HepG2 (cell line): Measurements from ENCODE around the gene PIP5KL1. TPM values are rescaled to one million over a fixed set of nuclear protein-coding genes. Genes with fewer than 3 reads are reported as not detected.

Experiments used
- ATAC-seq: fragments of 200-7000 bp; cut with Tn5 transposase; 3 replicates; pipeline ENCODE4 v1.9.1; 2020; ENCODE audit warnings: mild to moderate bottlenecking, moderate library complexity
- BruUV-seq: library from RNA; stranded (reverse); fragments of 400-500 nt; replicated peaks from 2 replicates; lab custom pipeline; 2021; lab: Mats Ljungman, UMichigan
- CTCF ChIA-PET: fragments of 300-600 bp; formaldehyde crosslinking; extraction: SDS; loops from one replicate; lab custom pipeline; 2021; ENCODE audit warnings: low total read pairs, inconsistent platforms, low intra/inter-chr PET ratio; lab: Yijun Ruan, JAX
- POLR2A ChIA-PET: fragments of 350-600 bp; sonication (Branson Sonifier 250); formaldehyde crosslinking; loops from one replicate; lab custom pipeline; 2020; ENCODE audit warnings: antibody characterized with exemption, inconsistent platforms; lab: Yijun Ruan, JAX
- DNase-seq: peaks from one replicate; pipeline ENCODE4 v3.0.0-alpha.2; 2015; ENCODE audit warnings: low spot score
- FAIRE-seq: peaks from 3 replicates; lab custom pipeline; 2011; peaks lifted over from hg19 to GRCh38; lab: Jason Lieb, UNC
- H2AFZ ChIP-seq: one replicate; pipeline ENCODE4 v1.6.1; 2011; ENCODE audit warnings: low read length, inconsistent platforms
- H3K27ac ChIP-seq: fragments of 300-600 bp; 3 replicates; pipeline ENCODE4 v1.8.0; 2011; ENCODE audit warnings: mixed run types, mild to moderate bottlenecking, mixed read lengths, low read length, inconsistent platforms; ENCODE audit not compliant: insufficient read depth; ENCODE audit errors: extremely low read length
- H3K27me3 ChIP-seq, 2 experiments: fragments of 200-600 bp in 1 of 2; 2 replicates in 1 of 2; 3 replicates in 1 of 2; pipeline versions ENCODE4 v1.6.0 to v1.8.0; 2011; ENCODE audit warnings: low read length in 2 of 2, mild to moderate bottlenecking in 2 of 2, moderate library complexity in 2 of 2, inconsistent platforms in 1 of 2; ENCODE audit not compliant: insufficient read depth in 2 of 2, control insufficient read depth in 1 of 2
- H3K36me3 ChIP-seq, 2 experiments: fragments of 200-600 bp in 1 of 2; replicated peaks in 1 of 2; 2 replicates in 1 of 2; 3 replicates in 1 of 2; pipeline versions ENCODE4 v1.5.1 to v1.8.0; 2011; ENCODE audit warnings: low read length in 2 of 2, inconsistent platforms in 1 of 2; ENCODE audit not compliant: insufficient read depth in 2 of 2, control insufficient read depth in 1 of 2
- H3K4me1 ChIP-seq: 2 replicates; pipeline ENCODE4 v1.5.1; 2012; ENCODE audit warnings: low read length, inconsistent platforms; ENCODE audit not compliant: insufficient read depth
- H3K4me2 ChIP-seq: 2 replicates; pipeline ENCODE4 v1.6.0; 2011; ENCODE audit warnings: low read depth, low read length, inconsistent platforms
- H3K4me3 ChIP-seq, 3 experiments: fragments of 200-600 bp in 1 of 3; sonication (generic), shearing (Covaris generic) in 1 of 3; replicated peaks in 1 of 3; 2 replicates each; pipeline ENCODE4 v1.5.1; 2011 to 2016; ENCODE audit warnings: low read length in 3 of 3, inconsistent platforms in 2 of 3, low read depth in 2 of 3, mild to moderate bottlenecking in 2 of 3, control low read depth in 1 of 3, mixed read lengths in 1 of 3; ENCODE audit not compliant: insufficient read depth in 1 of 3
- H3K79me2 ChIP-seq: one replicate; pipeline ENCODE4 v1.6.1; 2011; ENCODE audit warnings: low read length, inconsistent platforms; ENCODE audit not compliant: insufficient read depth
- H3K9ac ChIP-seq: 2 replicates; pipeline ENCODE4 v1.6.0; 2011; ENCODE audit warnings: mild to moderate bottlenecking, low read depth, low read length, inconsistent platforms; ENCODE audit not compliant: insufficient read depth
- H3K9me3 ChIP-seq: 2 replicates; pipeline ENCODE4 v1.5.1; 2012; ENCODE audit warnings: mild to moderate bottlenecking, low read length
- H4K20me1 ChIP-seq: 2 replicates; pipeline ENCODE4 v1.6.0; 2011; ENCODE audit warnings: inconsistent platforms, mild to moderate bottlenecking, low read length, moderate library complexity; ENCODE audit not compliant: insufficient read depth
- CBFB ChIP-seq: sonication (generic); formaldehyde crosslinking; IDR thresholded peaks from 2 replicates; pipeline ENCODE4 v1.4.0; 2020; ENCODE audit warnings: missing genetic modification reagents
- JUNB ChIP-seq: sonication (generic); formaldehyde crosslinking; IDR thresholded peaks from 2 replicates; pipeline ENCODE4 v1.8.0; 2022; ENCODE audit warnings: missing genetic modification reagents, mild to moderate bottlenecking, borderline replicate concordance
- MAX ChIP-seq: IDR thresholded peaks from 2 replicates; pipeline ENCODE4 v1.6.1; 2012; ENCODE audit warnings: inconsistent platforms
- MIER3 ChIP-seq: IDR thresholded peaks from 2 replicates; pipeline ENCODE4 v1.6.1; 2016; ENCODE audit warnings: missing compliant biosample characterization, borderline replicate concordance
- MXI1 ChIP-seq: IDR thresholded peaks from 3 replicates; pipeline ENCODE4 v1.6.1; 2012; ENCODE audit warnings: low read depth, low read length, inconsistent platforms, borderline replicate concordance
- NR0B2 ChIP-seq: sonication (generic); formaldehyde crosslinking; IDR thresholded peaks from 2 replicates; pipeline ENCODE4 v1.4.0; 2020; ENCODE audit warnings: mild to moderate bottlenecking, missing genetic modification reagents
- SKIL ChIP-seq: sonication (generic); formaldehyde crosslinking; IDR thresholded peaks from 2 replicates; pipeline ENCODE4 v1.8.0; 2022; ENCODE audit warnings: missing genetic modification reagents, mild to moderate bottlenecking, moderate library complexity, borderline replicate concordance
- TCF7L2 ChIP-seq: IDR thresholded peaks from 2 replicates; pipeline ENCODE4 v1.6.1; 2011; ENCODE audit warnings: mild to moderate bottlenecking, low read depth, low read length, moderate library complexity
- ZNF777 ChIP-seq: sonication (generic); formaldehyde crosslinking; IDR thresholded peaks from 2 replicates; pipeline ENCODE4 v1.4.0; 2020; ENCODE audit warnings: missing genetic modification reagents
- WGBS: methylation state at CpG from one replicate; pipeline ENCODE4 v1.1.6; 2017; ENCODE audit warnings: low lambda C conversion rate; 5-methylcytosine and 5-hydroxymethylcytosine counted together
- in situ Hi-C: cut with HindIII; loops from 2 replicates; pipeline ENCODE4 v1.10.0; 2017; ENCODE audit warnings: low pct_unique_long_range_greater_than_20kb; ENCODE audit not compliant: extremely low pct_ligation_motif_present
- intact Hi-C: fragments of 100-400 bp; cut with micrococcal nuclease; formaldehyde crosslinking; loops from one replicate; pipeline ENCODE4 v1.10.0; 2022; ENCODE audit not compliant: unreplicated experiment
- polyA plus RNA-seq, 8 experiments: library from polyadenylated mRNA; depleted of rRNA in 3 of 8; stranded (reverse) in 7 of 8; unstranded in 1 of 8; fragments of >200 nt; fragmentation: Illumina TruSeq in 4 of 8; extraction: Trizol in 4 of 8; gene quantifications; 2 replicates each; pipeline versions ENCODE4 v1.2.1 to v1.2.3, GENCODE V29; 2011 to 2016; ENCODE audit warnings: low read depth in 4 of 8, missing spikeins in 1 of 8, mixed read lengths in 1 of 8; ENCODE audit not compliant: insufficient read depth in 1 of 8
- total RNA-seq, 5 experiments: library from RNA; depleted of rRNA; stranded (reverse); fragments of >200 nt; fragmentation: Illumina TruSeq; extraction: Trizol; gene quantifications; 2 replicates each; pipeline ENCODE4 v1.2.3, GENCODE V29; 2016; ENCODE audit warnings: low read depth in 1 of 5
- TF ChIP-seq, protein P1 (sequence below): sonication (generic); formaldehyde crosslinking; IDR thresholded peaks from 2 replicates; pipeline ENCODE4 v1.5.0; 2020; ENCODE audit warnings: mild to moderate bottlenecking, missing genetic modification reagents, borderline replicate concordance

PIP5KL1 gene
- total and polyA plus RNA-seq, 2 of the 13 experiments (the other 11 are each of a cell fraction or from before 2014, with no cell fraction given) = 0.20 to 0.49 TPM

GRCh38 chr9:127903557-127904475, 26.8 kb downstream of the PIP5KL1 start:
- Histone ChIP-seq H3K9ac (peak overlapping the region; percentile 39; the same call in 1 of the 2 replicates), H3K27me3 (no peaks in the 10 kb centered on the region), H2AFZ (no peak overlapping the region), H3K9me3 (no peaks in the 10 kb centered on the region), H3K4me2 (peak overlapping the region; percentile 74), H3K4me1 (peaks cover 48% of the 10 kb centered on the region), H3K36me3 (no peaks in the 10 kb centered on the region; a peak in 1 of 5 replicates), H4K20me1 (no peaks in the 10 kb centered on the region), H3K4me3 (peak overlapping the region; percentile 44 to 62 (median 48)), H3K27ac (no peak overlapping the region), H3K79me2 (no peaks in the 10 kb centered on the region)
- intact Hi-C loops (loop anchor here (2.0 kb wide), 1 partner anchor 13 kb away; the partner anchor contains the start of gene ST6GALNAC4), in situ Hi-C loops (no loop called here)
- WGBS = 10% methylated on average over 15 of the region's 17 CpGs
- ChIA-PET CTCF (no interaction called here), POLR2A (interaction anchor here (0.6 to 4.5 kb wide), 8 partner anchors 9 to 175 kb away, joined by 3 to 78 read pairs (median 4); partner anchors contain the start of gene ST6GALNAC4)
- BruUV-seq = TSS peak; percentile 37
- ATAC-seq = peak; percentile 67
- DNase-seq = peak; percentile 87
- FAIRE-seq = peak; percentile 67
- peak; percentile 62; the same call in 1 of the 3 replicates for TF ChIP-seq MXI1
- TF ChIP-seq ZNF777 (CRISPR knock-in tag) = 0 out of 2 replicates have a peak, but pooled peaks have one; percentile 36
- no peak for TF ChIP-seq JUNB
- TF ChIP-seq TCF7L2 = no peak
- no peak for TF ChIP-seq CBFB
- TF ChIP-seq, protein P1, sequence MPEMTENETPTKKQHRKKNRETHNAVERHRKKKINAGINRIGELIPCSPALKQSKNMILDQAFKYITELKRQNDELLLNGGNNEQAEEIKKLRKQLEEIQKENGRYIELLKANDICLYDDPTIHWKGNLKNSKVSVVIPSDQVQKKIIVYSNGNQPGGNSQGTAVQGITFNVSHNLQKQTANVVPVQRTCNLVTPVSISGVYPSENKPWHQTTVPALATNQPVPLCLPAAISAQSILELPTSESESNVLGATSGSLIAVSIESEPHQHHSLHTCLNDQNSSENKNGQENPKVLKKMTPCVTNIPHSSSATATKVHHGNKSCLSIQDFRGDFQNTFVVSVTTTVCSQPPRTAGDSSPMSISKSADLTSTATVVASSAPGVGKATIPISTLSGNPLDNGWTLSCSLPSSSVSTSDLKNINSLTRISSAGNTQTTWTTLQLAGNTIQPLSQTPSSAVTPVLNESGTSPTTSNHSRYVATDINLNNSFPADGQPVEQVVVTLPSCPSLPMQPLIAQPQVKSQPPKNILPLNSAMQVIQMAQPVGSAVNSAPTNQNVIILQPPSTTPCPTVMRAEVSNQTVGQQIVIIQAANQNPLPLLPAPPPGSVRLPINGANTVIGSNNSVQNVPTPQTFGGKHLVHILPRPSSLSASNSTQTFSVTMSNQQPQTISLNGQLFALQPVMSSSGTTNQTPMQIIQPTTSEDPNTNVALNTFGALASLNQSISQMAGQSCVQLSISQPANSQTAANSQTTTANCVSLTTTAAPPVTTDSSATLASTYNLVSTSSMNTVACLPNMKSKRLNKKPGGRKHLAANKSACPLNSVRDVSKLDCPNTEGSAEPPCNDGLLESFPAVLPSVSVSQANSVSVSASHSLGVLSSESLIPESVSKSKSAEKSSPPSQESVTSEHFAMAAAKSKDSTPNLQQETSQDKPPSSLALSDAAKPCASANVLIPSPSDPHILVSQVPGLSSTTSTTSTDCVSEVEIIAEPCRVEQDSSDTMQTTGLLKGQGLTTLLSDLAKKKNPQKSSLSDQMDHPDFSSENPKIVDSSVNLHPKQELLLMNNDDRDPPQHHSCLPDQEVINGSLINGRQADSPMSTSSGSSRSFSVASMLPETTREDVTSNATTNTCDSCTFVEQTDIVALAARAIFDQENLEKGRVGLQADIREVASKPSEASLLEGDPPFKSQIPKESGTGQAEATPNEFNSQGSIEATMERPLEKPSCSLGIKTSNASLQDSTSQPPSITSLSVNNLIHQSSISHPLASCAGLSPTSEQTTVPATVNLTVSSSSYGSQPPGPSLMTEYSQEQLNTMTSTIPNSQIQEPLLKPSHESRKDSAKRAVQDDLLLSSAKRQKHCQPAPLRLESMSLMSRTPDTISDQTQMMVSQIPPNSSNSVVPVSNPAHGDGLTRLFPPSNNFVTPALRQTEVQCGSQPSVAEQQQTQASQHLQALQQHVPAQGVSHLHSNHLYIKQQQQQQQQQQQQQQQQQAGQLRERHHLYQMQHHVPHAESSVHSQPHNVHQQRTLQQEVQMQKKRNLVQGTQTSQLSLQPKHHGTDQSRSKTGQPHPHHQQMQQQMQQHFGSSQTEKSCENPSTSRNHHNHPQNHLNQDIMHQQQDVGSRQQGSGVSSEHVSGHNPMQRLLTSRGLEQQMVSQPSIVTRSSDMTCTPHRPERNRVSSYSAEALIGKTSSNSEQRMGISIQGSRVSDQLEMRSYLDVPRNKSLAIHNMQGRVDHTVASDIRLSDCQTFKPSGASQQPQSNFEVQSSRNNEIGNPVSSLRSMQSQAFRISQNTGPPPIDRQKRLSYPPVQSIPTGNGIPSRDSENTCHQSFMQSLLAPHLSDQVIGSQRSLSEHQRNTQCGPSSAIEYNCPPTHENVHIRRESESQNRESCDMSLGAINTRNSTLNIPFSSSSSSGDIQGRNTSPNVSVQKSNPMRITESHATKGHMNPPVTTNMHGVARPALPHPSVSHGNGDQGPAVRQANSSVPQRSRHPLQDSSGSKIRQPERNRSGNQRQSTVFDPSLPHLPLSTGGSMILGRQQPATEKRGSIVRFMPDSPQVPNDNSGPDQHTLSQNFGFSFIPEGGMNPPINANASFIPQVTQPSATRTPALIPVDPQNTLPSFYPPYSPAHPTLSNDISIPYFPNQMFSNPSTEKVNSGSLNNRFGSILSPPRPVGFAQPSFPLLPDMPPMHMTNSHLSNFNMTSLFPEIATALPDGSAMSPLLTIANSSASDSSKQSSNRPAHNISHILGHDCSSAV (CRISPR knock-in tag) = no peak
- peak; percentile 75; the same call in 1 of the 2 replicates for TF ChIP-seq MIER3 (CRISPR knock-in tag)
- 0 out of 2 replicates have a peak, but pooled peaks have one; percentile 25 for TF ChIP-seq NR0B2 (CRISPR knock-in tag)
- peak; percentile 33; the same call in 1 of the 2 replicates for TF ChIP-seq MAX
- TF ChIP-seq SKIL (CRISPR knock-in tag) = peak; percentile 99
